CD4-positive, alpha-beta T cell treated with Interleukin-15 for 1 hour (primary cell): ENCODE data around the gene AIFM3.
"Not testable (repeated sequence)": the region's sequence is repeated elsewhere in the genome, so short reads cannot be mapped to it uniquely, and the experiment has no call there.

Experiments used
- DNase-seq: peaks from one replicate; pipeline ENCODE4 v3.0.0-alpha.2; 2020

AIFM3 gene

GRCh38 chr22:20942203-20942902, 24.7 kb upstream of the AIFM3 start:
- not testable (repeated sequence) for DNase-seq

DNA sequence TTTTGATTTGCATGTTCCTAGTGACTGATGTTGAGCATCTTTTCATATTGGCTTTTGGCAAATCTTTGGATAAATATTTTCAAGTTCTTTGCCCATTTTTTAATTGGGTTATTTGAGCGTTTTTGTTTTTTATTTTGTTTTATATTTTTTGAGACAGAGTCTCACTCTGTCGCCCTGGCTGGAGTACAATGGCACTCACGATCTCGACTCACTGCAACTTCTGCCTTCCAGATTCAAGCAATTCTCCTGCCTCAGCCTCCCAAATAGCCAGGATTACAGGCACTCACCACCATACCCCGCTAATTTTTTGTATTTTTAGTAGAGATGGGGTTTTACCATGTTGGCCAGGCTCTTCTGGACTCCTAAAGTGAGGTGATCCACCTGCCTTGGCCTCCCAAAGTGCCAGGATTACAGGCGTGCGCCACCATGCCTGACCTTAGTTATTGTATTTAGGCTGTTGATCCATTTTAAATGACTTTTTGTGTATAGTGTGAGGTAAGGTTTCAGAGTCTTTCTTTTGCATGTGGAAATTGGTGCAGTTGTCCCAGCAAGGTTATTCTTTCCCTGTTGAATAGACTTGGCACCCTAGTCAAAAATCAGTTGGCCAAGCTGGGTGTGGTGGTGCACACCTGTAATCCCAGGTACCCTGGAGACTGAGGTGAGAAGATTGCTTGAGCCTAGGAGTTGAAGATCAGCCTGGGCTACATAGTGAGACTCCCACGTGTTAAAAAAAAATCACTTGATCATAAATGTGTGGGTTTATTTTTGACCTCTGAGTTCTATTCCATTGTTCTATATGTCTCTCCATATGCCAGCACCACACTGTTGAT, 23.7 kb upstream of the AIFM3 start:
- no peak for DNase-seq

- DNase-seq = no peak
Measured at GRCh38 chr22:20944042-20944441, 23.0 kb upstream of the AIFM3 start.

DNA sequence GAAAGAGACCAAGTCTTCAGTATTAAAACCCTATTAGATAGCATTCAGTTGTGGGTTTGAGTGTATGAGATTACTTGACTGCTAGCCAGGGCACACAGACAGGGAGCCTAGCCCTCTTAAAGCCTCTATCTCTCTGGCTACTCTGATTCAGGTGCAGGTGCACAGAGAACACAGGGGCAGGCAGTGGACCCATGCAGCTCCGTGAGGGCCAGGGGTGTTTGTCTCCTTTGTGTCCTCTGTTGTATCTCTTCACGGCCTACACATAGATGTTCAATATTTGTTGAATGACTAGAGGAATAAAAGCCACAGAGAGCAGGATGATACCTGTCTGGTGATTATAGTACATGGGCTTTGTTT, 21.5 kb upstream of the AIFM3 start:
- DNase-seq = no peak

GRCh38 chr22:20946080-20946986, 20.7 kb upstream of the AIFM3 start:
- DNase-seq = no peak

DNA sequence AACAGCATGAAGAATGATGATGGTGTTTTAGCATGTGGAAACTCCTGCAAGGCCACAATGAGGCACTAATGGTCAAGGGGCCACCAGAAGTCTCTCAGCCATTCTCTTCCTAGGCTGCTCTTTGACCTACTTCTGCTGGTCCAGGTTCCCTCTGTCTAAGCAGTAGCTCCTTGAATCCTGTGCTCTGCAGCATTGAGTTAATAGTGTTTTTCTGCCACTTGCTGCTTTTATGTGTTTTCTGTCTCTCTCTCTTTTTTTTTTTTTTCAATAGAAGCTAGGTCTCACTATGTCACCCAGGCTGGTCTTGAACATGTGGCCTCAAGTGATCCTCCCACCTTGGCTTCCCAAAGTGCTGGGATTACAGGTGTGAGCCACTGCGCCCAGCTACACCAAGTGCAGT, 20.1 kb upstream of the AIFM3 start:
- no peak for DNase-seq

GRCh38 chr22:20948450-20948849, 18.6 kb upstream of the AIFM3 start:
- no peak for DNase-seq

DNA sequence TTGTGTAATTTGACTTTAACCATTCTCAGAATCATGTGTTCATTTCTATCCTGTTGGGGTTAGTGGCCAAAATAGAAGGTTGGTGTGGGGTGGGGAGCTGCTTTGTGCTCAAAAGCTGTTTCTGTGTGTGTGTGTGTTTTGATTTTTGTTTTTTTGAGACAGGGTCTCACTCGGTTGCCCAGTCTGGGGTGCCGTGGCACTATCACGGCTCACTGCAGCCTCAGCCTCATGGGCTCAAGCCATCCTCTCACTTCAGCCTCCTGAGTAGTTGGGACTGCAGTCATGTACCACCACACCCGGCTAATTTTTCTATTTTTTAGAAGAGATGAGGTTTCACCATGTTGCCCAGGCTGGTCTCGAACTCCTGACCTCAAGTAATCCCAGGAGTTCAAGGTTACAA, 18.1 kb upstream of the AIFM3 start:
- no peak for DNase-seq

GRCh38 chr22:20949698-20950183, 17.3 kb upstream of the AIFM3 start:
- no peak for DNase-seq

GRCh38 chr22:20951151-20951931, 15.7 kb upstream of the AIFM3 start:
- no peak for DNase-seq

DNA sequence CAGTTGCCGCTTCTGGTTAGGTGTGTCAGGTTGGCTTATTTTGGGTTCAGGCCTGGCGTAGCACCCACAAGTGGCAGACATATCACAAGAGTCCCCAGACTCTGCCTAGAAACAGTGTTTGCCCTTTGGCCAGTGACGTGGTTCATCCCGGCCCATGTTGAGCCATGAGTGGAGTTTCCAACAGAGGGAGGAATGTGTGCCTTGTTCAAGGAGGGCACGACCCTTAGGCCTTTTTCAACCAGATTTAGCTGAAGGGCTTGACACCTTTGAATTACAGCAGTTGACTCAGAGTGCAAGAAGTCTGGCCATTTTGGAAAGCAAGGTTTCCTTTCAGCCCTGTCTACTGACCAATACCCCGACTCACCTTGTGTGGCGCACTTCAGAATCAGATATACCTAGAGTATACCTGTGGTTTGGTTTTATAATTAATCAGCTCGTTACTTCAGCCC, 15.1 kb upstream of the AIFM3 start:
- DNase-seq = no peak

- no peak for DNase-seq
Measured at GRCh38 chr22:20952544-20953341, 14.3 kb upstream of the AIFM3 start.

DNA sequence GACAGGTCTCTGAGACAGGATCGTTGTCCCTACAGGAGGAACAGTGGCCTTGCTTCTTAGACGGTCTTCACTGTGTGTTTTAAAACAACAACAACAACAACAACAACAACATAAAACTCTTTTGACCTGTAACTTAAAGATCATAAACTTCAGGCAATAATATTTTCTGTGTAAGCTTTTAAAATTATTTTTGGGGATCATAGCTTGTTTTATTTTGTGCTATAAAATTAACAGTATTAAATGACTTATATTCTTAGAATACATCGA, 13.8 kb upstream of the AIFM3 start:
- DNase-seq = no peak

DNA sequence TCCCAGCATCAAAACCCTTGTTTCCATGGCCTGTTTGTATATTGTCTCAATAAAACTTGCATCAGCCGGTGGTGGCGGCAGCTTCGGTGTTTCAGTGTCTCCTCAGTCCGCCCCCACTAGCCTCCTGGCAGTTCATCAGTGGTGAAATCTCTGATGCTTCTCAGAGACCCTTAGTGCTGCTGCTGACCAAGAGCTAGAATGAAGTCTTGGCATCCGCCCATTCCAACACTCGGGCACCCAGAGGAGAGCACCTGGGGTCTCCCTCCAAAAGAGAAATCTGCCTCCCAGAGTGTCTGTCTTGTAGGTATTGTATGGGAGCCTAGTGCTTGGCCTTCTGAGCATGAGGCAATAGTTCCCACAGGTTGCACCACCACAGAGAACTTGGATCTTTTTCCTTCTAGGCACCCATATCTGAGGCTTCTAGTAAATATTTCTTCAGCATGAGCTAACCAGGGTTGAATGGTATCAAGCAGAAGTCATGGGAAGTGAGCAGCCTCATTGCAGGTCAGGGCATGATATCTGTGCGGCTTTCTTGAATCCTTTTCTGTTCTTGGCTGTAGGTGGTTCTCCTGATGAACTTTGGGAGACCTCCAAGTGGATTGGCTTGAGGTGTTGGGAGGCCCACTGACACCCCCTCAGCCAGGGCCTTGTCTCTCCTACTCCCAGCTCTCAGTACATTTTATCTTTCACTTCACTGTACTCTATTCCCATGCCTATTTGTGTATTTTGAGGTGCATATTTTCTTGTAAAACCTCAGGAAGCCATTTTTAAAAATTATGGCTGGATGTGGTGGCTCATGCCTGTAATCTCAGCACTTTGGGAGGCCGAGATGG, 13.2 kb upstream of the AIFM3 start:
- no peak for DNase-seq

DNA sequence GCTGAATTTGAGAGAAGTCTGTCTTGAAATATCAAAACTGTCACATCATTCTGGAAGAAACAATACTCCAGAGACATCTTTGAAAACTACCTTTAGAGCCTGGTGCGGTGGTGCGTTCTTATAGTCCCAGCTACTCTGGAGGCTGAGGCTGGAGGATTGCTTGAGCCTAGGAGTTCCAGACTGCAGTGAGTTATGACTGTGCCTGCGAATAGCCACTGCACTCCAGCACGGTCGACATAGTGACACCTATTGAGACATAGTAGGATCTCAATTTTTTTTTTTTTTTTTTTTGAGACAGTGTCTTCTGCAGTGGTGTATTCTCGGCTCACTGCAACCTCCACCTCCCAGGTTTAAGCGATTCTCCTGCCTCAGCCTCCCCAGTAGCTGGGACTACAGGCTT, 11.5 kb upstream of the AIFM3 start:
- DNase-seq = no peak

DNA sequence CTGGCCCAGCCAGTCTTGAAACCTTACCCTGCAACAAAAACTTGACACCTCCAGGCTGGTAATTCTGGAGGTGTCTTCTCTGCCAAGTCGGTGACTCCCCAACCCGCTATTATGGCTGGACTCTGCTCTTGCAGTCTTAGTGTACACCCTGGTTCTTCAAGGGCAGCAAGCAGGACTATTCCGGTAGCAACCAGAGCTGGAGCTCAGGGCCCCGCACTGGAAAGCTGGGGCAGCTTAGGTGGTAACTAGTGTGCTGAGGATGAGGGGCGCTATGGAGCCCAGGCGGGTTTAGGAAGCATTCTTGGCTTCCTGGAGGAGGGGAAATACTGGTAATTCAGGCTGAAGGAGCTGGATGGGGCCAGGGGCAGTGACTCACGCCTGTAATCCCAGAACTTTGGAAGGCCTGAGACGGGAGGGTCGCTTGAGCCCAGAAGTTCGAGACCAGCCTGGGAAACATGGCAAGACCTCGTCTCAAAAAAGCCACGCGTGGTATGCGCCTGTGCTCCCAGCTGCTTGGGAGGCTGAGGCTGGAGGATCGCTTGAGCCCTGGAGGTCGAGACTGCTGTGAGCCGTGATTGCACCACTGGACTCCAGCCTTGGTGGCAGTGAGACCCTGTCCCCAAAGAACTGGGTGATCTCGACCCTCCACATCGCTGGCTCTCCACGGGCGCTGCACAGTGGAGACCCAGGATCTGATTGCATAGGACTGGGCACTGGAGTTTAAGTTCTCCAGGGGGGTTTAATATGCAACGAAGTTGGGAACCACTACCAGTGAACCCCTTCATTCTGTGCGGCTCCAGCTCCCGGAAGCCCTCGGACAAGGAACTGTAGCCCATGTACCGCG, 10.6 kb upstream of the AIFM3 start:
- DNase-seq = no peak

- no peak for DNase-seq
Measured at GRCh38 chr22:20957102-20957682, 9.9 kb upstream of the AIFM3 start.

DNA sequence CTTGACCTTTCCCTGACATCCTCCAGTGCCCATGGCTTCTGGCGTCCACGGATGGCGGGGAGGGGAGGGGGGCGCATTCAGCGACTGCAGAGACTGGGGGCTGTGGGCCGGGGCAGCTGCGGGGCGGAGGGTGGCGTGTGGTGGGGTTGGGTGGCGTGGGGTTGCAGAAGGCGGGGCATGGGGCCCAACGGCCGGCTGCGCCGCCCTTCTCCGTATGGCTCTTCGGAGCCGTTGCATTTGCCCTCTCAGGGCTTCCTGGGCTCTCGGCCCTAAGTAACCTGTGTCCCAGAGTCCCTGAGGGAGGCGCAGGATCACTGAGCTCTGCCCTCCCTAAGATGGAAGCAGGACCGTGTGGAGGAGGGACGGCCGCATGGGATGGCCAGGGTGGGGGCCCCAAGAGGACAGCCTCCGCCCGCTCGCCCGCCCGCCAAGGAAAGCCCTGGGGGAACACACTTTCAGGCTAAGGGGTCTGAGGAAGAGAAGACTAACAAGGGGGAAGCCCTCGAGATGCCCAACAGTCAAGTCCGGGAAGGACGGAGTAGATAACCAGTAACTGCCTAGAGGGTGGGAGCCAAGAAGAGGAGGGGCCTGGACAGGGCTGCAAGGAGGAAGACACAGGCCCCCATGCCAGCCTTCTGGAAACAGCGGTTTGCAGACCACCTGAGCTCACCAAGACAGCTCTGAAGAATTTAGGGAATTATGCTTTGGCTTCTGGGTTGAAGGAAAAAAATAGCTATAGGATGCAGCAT, 9.2 kb upstream of the AIFM3 start:
- DNase-seq = no peak
